ELF-1 (cell line): ENCODE data around the gene EVI5L.

Experiments used
- DNase-seq: peaks from one replicate; pipeline ENCODE4 v3.0.0-alpha.2; 2016; ENCODE audit warnings: low read depth, low spot score

EVI5L gene

GRCh38 chr19:7911508-7912143 is 81.6 kb downstream of the EVI5L start:
- DNase-seq, result no peak

GRCh38 chr19:7912144-7912696 is 82.2 kb downstream of the EVI5L start:
- DNase-seq, result no peak

- no peak for DNase-seq
These were observed 82.9 kb downstream of the EVI5L start for GRCh38 chr19:7912697-7913564.

- no peak for DNase-seq
These were observed 83.6 kb downstream of the EVI5L start for GRCh38 chr19:7913652-7914051.

- DNase-seq, result no peak
These were observed 84.1 kb downstream of the EVI5L start for GRCh38 chr19:7914099-7914498.
